GM12875 (cell line): ENCODE measurements around the gene ABCA12.

Experiments
- H3K4me3 ChIP-seq: one replicate; pipeline ENCODE4 v1.5.1; 2011; ENCODE audit warnings: low read depth, low read length, control low read depth
- TF ChIP-seq, protein P1 (sequence below): IDR thresholded peaks from 2 replicates; pipeline ENCODE4 v1.5.1; 2011; ENCODE audit warnings: low read depth, mild to moderate bottlenecking, control low read depth, inconsistent platforms, low read length, moderate library complexity, borderline replicate concordance; ENCODE audit not compliant: insufficient read depth

The ABCA12 gene

DNA sequence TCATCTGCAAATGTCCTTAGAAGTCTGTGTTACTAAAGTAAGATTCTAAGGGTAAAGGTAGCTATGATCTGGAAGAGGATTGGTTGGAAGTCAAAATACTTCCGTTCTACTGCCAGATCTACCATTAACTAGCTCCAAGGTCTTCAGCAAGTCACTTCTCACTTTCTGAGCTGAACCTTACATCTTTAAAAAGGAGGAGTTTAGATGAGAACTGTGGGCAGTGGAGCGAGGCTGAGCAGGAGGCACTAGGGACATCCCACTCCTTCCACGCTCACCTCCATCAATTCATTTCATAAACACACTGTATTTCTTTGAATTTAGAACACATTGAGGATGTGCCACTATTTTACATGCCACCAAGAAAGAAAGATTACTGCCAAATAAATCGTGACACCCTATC lies 143.0 kb downstream of the ABCA12 start:
- no peak overlapping the region for H3K4me3 ChIP-seq
- TF ChIP-seq, protein P1, sequence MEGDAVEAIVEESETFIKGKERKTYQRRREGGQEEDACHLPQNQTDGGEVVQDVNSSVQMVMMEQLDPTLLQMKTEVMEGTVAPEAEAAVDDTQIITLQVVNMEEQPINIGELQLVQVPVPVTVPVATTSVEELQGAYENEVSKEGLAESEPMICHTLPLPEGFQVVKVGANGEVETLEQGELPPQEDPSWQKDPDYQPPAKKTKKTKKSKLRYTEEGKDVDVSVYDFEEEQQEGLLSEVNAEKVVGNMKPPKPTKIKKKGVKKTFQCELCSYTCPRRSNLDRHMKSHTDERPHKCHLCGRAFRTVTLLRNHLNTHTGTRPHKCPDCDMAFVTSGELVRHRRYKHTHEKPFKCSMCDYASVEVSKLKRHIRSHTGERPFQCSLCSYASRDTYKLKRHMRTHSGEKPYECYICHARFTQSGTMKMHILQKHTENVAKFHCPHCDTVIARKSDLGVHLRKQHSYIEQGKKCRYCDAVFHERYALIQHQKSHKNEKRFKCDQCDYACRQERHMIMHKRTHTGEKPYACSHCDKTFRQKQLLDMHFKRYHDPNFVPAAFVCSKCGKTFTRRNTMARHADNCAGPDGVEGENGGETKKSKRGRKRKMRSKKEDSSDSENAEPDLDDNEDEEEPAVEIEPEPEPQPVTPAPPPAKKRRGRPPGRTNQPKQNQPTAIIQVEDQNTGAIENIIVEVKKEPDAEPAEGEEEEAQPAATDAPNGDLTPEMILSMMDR: no peak

- TF ChIP-seq, protein P1: no peak
- no peak overlapping the region for H3K4me3 ChIP-seq
Observed at GRCh38 chr2:214992911-214993310, 145.5 kb downstream of the ABCA12 start.

DNA sequence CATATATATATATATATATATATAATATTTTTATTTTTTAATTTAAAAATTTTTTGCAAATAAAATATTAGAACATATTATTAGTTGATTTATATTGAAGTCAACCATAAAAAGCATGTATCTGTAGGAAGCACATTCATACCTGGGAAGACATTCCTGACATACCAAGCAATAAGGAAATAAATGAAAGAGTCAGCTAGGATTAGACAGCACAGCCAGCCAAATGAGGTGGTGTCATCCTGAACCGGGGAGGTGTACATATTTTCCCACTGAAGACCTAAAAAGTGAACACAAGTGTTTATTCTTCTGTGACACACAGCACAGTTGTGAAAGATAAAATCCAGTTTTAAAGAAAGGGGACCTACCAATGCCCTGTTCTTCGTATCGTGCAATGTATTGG lies 149.2 kb downstream of the ABCA12 start:
- TF ChIP-seq, protein P1: no peak
- no peak overlapping the region for H3K4me3 ChIP-seq

DNA sequence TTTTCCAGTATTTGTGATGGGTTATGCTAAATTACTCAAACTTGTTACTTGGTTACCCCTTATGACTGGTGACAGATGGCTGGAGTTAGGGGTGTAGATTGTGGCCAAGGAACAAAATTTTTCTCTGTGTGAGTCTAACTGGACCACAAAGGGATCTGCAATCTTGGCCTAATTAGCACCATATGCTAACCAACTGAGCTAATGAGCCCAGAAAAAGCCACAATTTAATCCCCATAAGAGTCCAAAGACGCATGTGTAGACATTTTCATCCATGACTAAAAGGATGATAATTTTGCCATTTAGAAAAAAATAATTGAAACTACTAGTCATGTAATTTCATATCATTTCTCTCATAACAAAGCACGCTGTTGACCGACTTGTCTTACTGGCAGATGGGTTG lies 151.2 kb downstream of the ABCA12 start:
- no peak overlapping the region for H3K4me3 ChIP-seq
- TF ChIP-seq, protein P1: no peak

DNA sequence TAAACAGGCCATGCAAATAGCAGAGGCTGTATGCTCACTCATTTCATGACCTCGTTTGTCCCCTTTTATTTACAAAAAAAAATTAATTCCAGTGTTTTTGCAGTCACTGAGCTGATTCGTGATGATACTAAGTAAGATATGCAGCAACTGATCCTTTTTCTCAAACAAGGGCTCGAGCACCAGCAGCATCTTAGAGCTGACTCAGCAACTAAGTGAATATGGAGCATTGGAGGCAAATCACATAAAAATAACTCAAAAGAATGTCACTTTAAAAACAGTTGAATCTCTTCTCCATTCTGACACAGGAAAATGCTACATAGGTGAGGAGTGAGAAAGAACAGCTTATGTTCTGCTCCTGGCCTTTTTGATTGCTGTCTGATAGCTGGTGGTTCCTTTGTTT lies 152.8 kb downstream of the ABCA12 start:
- TF ChIP-seq, protein P1: no peak
- no peak overlapping the region for H3K4me3 ChIP-seq

DNA sequence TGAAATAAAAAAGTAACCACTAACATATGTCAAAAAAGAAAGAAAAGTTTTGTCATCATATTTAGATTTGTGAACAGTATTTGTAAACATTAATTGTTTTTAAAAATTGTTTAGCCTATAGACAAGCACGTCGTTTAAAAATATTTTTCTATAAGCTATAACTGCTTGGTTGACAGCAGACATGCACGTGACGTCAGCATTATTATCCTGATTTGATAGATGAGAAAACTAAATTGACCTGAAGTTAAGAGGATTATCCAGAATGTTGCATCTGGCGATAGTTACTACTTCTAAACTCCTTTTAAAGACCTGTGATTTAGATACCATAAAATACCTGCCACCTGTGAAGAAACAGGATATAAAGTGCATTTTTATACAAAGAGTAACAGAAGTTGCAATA lies 172.0 kb downstream of the ABCA12 start:
- no peak overlapping the region for H3K4me3 ChIP-seq
- TF ChIP-seq, protein P1: no peak

GRCh38 chr2:214960677-214961076 lies 177.7 kb downstream of the ABCA12 start:
- TF ChIP-seq, protein P1: no peak
- H3K4me3 ChIP-seq: no peak overlapping the region
